Gastrocnemius medialis (tissue), 4 donors: ENCODE measurements around the gene RNF38. TPM values are rescaled to one million over a fixed set of nuclear protein-coding genes. Genes with fewer than 3 reads are reported as not detected.
"Not testable (repeated sequence)": the region's sequence is repeated elsewhere in the genome, so short reads cannot be mapped to it uniquely, and the experiment has no call there.

Experiments used
- ATAC-seq, 2 donors: fragments of 150-250 bp; one replicate each; pipeline ENCODE4 v1.9.1; 2016
- DNase-seq, 2 donors: peaks; one replicate each; pipeline ENCODE4 v3.0.0-alpha.2; 2019
- H3K27ac ChIP-seq, 4 donors: fragments of 200-600 bp; sonication (generic); 1 replicate in 1 of 4; 2 replicates in 3 of 4; pipeline ENCODE4 v1.5.1; 2016 to 2018; ENCODE audit warnings: mild to moderate bottlenecking in 2 of 4, moderate library complexity in 1 of 4
- H3K27me3 ChIP-seq, 3 donors: fragments of 200-600 bp; sonication (generic) in 2 of 3; 1 replicate in 1 of 3; 2 replicates in 2 of 3; pipeline versions ENCODE4 v1.5.1 to v1.6.0; 2016 to 2019; ENCODE audit warnings: mild to moderate bottlenecking in 1 of 3, moderate library complexity in 1 of 3
- H3K36me3 ChIP-seq, 2 donors: fragments of 200-600 bp; sonication (generic) in 1 of 2; one replicate each; pipeline ENCODE4 v1.5.1; 2017 to 2018
- H3K4me1 ChIP-seq, 2 donors: fragments of 200-600 bp; sonication (generic) in 1 of 2; one replicate each; pipeline ENCODE4 v1.5.1; 2016 to 2017; ENCODE audit warnings: mild to moderate bottlenecking in 2 of 2
- H3K4me3 ChIP-seq, 4 donors: fragments of 200-600 bp; sonication (generic) in 3 of 4; 1 replicate in 1 of 4; 2 replicates in 3 of 4; pipeline ENCODE4 v1.5.1; 2016 to 2019; ENCODE audit warnings: mild to moderate bottlenecking in 2 of 4
- H3K9me3 ChIP-seq, 3 donors: fragments of 200-600 bp; sonication (generic) in 2 of 3; 1 replicate in 1 of 3; 2 replicates in 2 of 3; pipeline ENCODE4 v1.5.1; 2016 to 2019
- CTCF ChIP-seq, 5 experiments: fragments of 450-650 bp in 3 of 5; fragments of 200-600 bp in 2 of 5; sonication (generic) in 2 of 5; IDR thresholded peaks in 4 of 5; conservative IDR thresholded peaks in 1 of 5; 1 replicate in 4 of 5; 2 replicates in 1 of 5; pipeline ENCODE4 v1.5.1; 2016 to 2019; ENCODE audit warnings: antibody characterized with exemption in 5 of 5, mild to moderate bottlenecking in 3 of 5, moderate library complexity in 3 of 5
- POLR2A ChIP-seq, 2 donors: fragments of 450-650 bp; IDR thresholded peaks; one replicate each; pipeline ENCODE4 v1.6.1; 2017; ENCODE audit warnings: antibody characterized with exemption in 2 of 2, mild to moderate bottlenecking in 2 of 2, moderate library complexity in 2 of 2
- in situ Hi-C, 4 donors: fragments of 200-750 bp; cut with MboI; loops; one replicate each; pipeline versions ENCODE4 v1.15.0 to v1.8.0; 2017; ENCODE audit warnings: low sequenced_read_pairs in 4 of 4
- intact Hi-C: fragments of 100-400 bp; cut with DNase I; formaldehyde crosslinking; loops from one replicate; pipeline ENCODE4 v1.15.1; 2023; ENCODE audit warnings: low total_unique reads
- total RNA-seq, 4 donors: library from RNA; depleted of rRNA; stranded (reverse); fragments of >200 nt; gene quantifications; one replicate each; pipeline versions ENCODE4 v1.1.0 to v1.2.3, GENCODE V29; 2016

Gene RNF38
- 10 to 100 TPM; 15.7 to 24.8 (median 20.7) TPM for total RNA-seq

- H3K36me3 ChIP-seq = no peaks in the 10 kb centered on the region
- in situ Hi-C loops (loop anchor here in 1 of 4 donors (10.0 kb wide), 1 partner anchor 85 kb away; no protein-coding TSS in a partner anchor), intact Hi-C loops (loop anchor here (2.0 to 10.0 kb wide), 4 partner anchors 87 to 365 kb away; partner anchors contain the start of genes CLTA, GNE and RECK)
These were observed at the start of gene RNF38 for GRCh38 chr9:36399980-36400331. RNF38 (minus strand) TSS chr9:36400269; CDS start chr9:36400108, 161 bp downstream.

GRCh38 chr9:36448555-36448954, 48.5 kb upstream of the RNF38 start:
- H3K27me3 ChIP-seq, H3K9me3 ChIP-seq, intact Hi-C loops, H3K4me3 ChIP-seq, H3K27ac ChIP-seq, DNase-seq, H3K36me3 ChIP-seq, ATAC-seq: not testable (repeated sequence)
- peaks cover 2 to 14% of the 10 kb centered on the region in 2 donors for H3K4me1 ChIP-seq
- in situ Hi-C loops = loop anchor here in 1 of 4 donors (25.0 kb wide), 1 partner anchor 264 kb away; no protein-coding TSS in a partner anchor

More at GRCh38 chr9:36399980-36400331, at the start of gene RNF38:
- peak within 1 kb of the TSS; percentile 90 to 97 (median 96) for H3K27ac ChIP-seq
- H3K27me3 ChIP-seq = no peaks in the 10 kb centered on the region
- H3K4me3 ChIP-seq = peak within 1 kb of the TSS; percentile 73 to 91 (median 80)
- peaks cover 39 to 50% of the 10 kb centered on the region in 2 donors for H3K4me1 ChIP-seq
- DNase-seq = no peak
- no peak for ATAC-seq
- H3K9me3 ChIP-seq = no peaks in the 10 kb centered on the region
- TF ChIP-seq CTCF (IDR thresholded peaks at IDR 0.05 in 4 of 5, conservative IDR thresholded peaks at IDR 0.05 in 1 of 5) (no peak), POLR2A (IDR thresholded peaks at IDR 0.05) (no peak)

- no peaks in the 10 kb centered on the region for H3K27me3 ChIP-seq
- intact Hi-C loops (no loop called here), in situ Hi-C loops (loop anchor here in 1 of 4 donors (25.0 kb wide), 1 partner anchor 264 kb away; no protein-coding TSS in a partner anchor)
- no peak overlapping the region for H3K27ac ChIP-seq
- DNase-seq = no peak
- H3K9me3 ChIP-seq = no peaks in the 10 kb centered on the region
- H3K4me3 ChIP-seq = no peak overlapping the region
- TF ChIP-seq POLR2A (IDR thresholded peaks at IDR 0.05) (no peak), CTCF (IDR thresholded peaks at IDR 0.05 in 4 of 5, conservative IDR thresholded peaks at IDR 0.05 in 1 of 5) (no peak)
- H3K36me3 ChIP-seq = no peaks in the 10 kb centered on the region
- H3K4me1 ChIP-seq = peaks cover 8 to 16% of the 10 kb centered on the region in 2 donors
- ATAC-seq = no peak
These were observed 47.9 kb upstream of the RNF38 start for GRCh38 chr9:36448017-36448416.

GRCh38 chr9:36446678-36447077, 46.6 kb upstream of the RNF38 start:
- in situ Hi-C loops = loop anchor here in 1 of 4 donors (25.0 kb wide), 1 partner anchor 266 kb away; no protein-coding TSS in a partner anchor
- ATAC-seq = not testable (repeated sequence)

GRCh38 chr9:36445800-36446361, 45.8 kb upstream of the RNF38 start:
- Histone ChIP-seq H3K27me3 (no peaks in the 10 kb centered on the region), H3K9me3 (no peaks in the 10 kb centered on the region), H3K36me3 (no peaks in the 10 kb centered on the region), H3K4me3 (no peak overlapping the region), H3K4me1 (peaks cover 10 to 20% of the 10 kb centered on the region in 2 donors), H3K27ac (no peak overlapping the region)
- ATAC-seq (no peak), DNase-seq (no peak)
- no peak for TF ChIP-seq CTCF (IDR thresholded peaks at IDR 0.05 in 4 of 5, conservative IDR thresholded peaks at IDR 0.05 in 1 of 5)
- TF ChIP-seq POLR2A (IDR thresholded peaks at IDR 0.05) = no peak
- intact Hi-C loops = no loop called here
- in situ Hi-C loops = loop anchor here in 1 of 4 donors (25.0 kb wide), 1 partner anchor 266 kb away; no protein-coding TSS in a partner anchor

More at GRCh38 chr9:36446678-36447077, 46.6 kb upstream of the RNF38 start:
- peaks cover 10 to 20% of the 10 kb centered on the region in 2 donors for H3K4me1 ChIP-seq
- H3K4me3 ChIP-seq, H3K27me3 ChIP-seq, H3K27ac ChIP-seq, DNase-seq, H3K36me3 ChIP-seq, H3K9me3 ChIP-seq, intact Hi-C loops: not testable (repeated sequence)
